Natural killer cell (primary cell): ENCODE data around the gene ANO10. TPM values are rescaled to one million over a fixed set of nuclear protein-coding genes. Genes with fewer than 3 reads are reported as not detected.

ENCODE experiments used
- ATAC-seq, 3 donors: fragments of 150-1000 bp in 2 of 3; fragments of 200-7000 bp in 1 of 3; cut with Tn5 transposase; 1 replicate in 1 of 3; 2 replicates in 2 of 3; pipeline ENCODE4 v1.10.0; 2021; ENCODE audit warnings: mild to moderate bottlenecking in 2 of 3, moderate library complexity in 2 of 3
- DNase-seq, 2 donors: peaks; one replicate each; pipeline versions ENCODE4 v3.0.0 to v3.0.0-alpha.2; 2013 to 2021; ENCODE audit warnings: mixed read lengths in 1 of 2
- H3K27ac ChIP-seq: one replicate; pipeline ENCODE4 v1.5.1; 2013; ENCODE audit warnings: mild to moderate bottlenecking, low read length
- H3K27me3 ChIP-seq: one replicate; pipeline ENCODE4 v1.6.1; 2013; ENCODE audit warnings: low read length; ENCODE audit not compliant: control insufficient read depth, insufficient read depth
- H3K36me3 ChIP-seq: one replicate; pipeline ENCODE4 v1.6.1; 2013; ENCODE audit warnings: low read length; ENCODE audit not compliant: control insufficient read depth, insufficient read depth
- H3K4me1 ChIP-seq: one replicate; pipeline ENCODE4 v1.6.1; 2013; ENCODE audit warnings: low read length; ENCODE audit not compliant: control insufficient read depth, insufficient read depth
- H3K4me3 ChIP-seq: one replicate; pipeline ENCODE4 v1.5.1; 2013; ENCODE audit warnings: low read length
- H3K9me3 ChIP-seq: one replicate; pipeline ENCODE4 v1.6.1; 2013; ENCODE audit warnings: low read length; ENCODE audit not compliant: control insufficient read depth, insufficient read depth
- H3K27ac Mint-ChIP-seq, 2 donors: one replicate each; pipeline ENCODE4 v1.8.0; 2022; ENCODE audit warnings: mild to moderate bottlenecking in 2 of 2, mixed read lengths in 2 of 2, moderate library complexity in 1 of 2
- H3K27me3 Mint-ChIP-seq, 2 donors: one replicate each; pipeline ENCODE4 v1.8.0; 2022; ENCODE audit warnings: low read depth in 2 of 2, mixed read lengths in 2 of 2
- H3K36me3 Mint-ChIP-seq: one replicate; pipeline ENCODE4 v1.8.0; 2022; ENCODE audit warnings: mixed read lengths
- H3K4me1 Mint-ChIP-seq, 2 donors: one replicate each; pipeline ENCODE4 v1.8.0; 2022; ENCODE audit warnings: mixed read lengths in 2 of 2
- H3K4me3 Mint-ChIP-seq: one replicate; pipeline ENCODE4 v1.8.0; 2022; ENCODE audit warnings: mild to moderate bottlenecking, moderate library complexity, mixed read lengths
- H3K9me3 Mint-ChIP-seq, 2 donors: one replicate each; pipeline ENCODE4 v1.8.0; 2022; ENCODE audit warnings: mixed read lengths in 2 of 2
- CTCF ChIP-seq: fragments of 200-600 bp; IDR thresholded peaks from one replicate; pipeline ENCODE4 v1.8.0; 2022; ENCODE audit warnings: antibody characterized with exemption
- WGBS: methylation state at CpG from one replicate; pipeline ENCODE4 v1.1.7; 2013; ENCODE audit warnings: missing lambda C conversion rate; ENCODE audit not compliant: insufficient coverage; 5-methylcytosine and 5-hydroxymethylcytosine counted together
- intact Hi-C: fragments of 100-400 bp; cut with micrococcal nuclease; formaldehyde crosslinking; loops from one replicate; pipeline ENCODE4 v1.14.2; 2022
- total RNA-seq, 4 donors: library from RNA; stranded (reverse); fragments of 120-200 nt in 1 of 4; gene quantifications; one replicate each; pipeline versions ENCODE4 v1.2.3 to v1.2.4, GENCODE V29; 2013 to 2022

ANO10 gene
- total RNA-seq, 3 donors from 2014 or later (not counting 1 experiment from before 2014, with no cell fraction given) = 8.9 to 11.2 (median 10.9) TPM

GRCh38 chr3:43451670-43452254 lies 170.0 kb downstream of the ANO10 start:
- Histone ChIP-seq H3K9me3 (no peaks in the 10 kb centered on the region), H3K27me3 (no peaks in the 10 kb centered on the region), H3K4me1 (no peaks in the 10 kb centered on the region), H3K4me3 (no peak overlapping the region), H3K27ac (no peak overlapping the region), H3K36me3 (no peaks in the 10 kb centered on the region)
- H3K4me3 Mint-ChIP-seq = no peak overlapping the region
- H3K27me3 Mint-ChIP-seq = no peaks in the 10 kb centered on the region
- H3K4me1 Mint-ChIP-seq = peaks cover 6% of the 10 kb centered on the region in 2 donors
- H3K9me3 Mint-ChIP-seq = no peaks in the 10 kb centered on the region
- no peak for ATAC-seq
- no peak for TF ChIP-seq CTCF
- H3K27ac Mint-ChIP-seq = no peak overlapping the region
- H3K36me3 Mint-ChIP-seq = no peaks in the 10 kb centered on the region
- intact Hi-C loops = no loop called here
- no CpG with 5 or more reads among the region's 2 CpGs for WGBS
- no peak for DNase-seq

DNA sequence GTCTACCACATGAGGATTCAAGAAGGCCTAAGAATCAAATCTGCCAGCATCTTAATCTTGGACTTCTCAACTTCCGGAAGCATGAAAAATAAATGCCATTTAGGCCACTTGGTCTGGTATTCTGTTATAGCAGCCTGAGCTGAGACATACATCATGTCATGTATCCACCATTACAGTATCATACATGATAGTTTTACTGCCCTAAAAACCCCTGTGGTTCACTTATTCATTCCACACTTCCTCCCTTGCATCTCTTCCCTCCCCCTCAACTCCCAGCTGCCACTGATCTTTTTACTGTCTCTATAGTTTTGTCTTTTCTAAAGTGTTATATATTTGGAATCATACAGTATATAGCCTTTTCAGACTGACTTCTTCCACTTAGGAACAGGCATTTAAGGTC lies 173.7 kb downstream of the ANO10 start:
- no peaks in the 10 kb centered on the region for H3K4me1 ChIP-seq
- no peak for TF ChIP-seq CTCF
- H3K27me3 ChIP-seq = no peaks in the 10 kb centered on the region
- no peaks in the 10 kb centered on the region for H3K9me3 Mint-ChIP-seq
- H3K4me3 Mint-ChIP-seq = no peak overlapping the region
- no peak for ATAC-seq
- no peaks in the 10 kb centered on the region for H3K27me3 Mint-ChIP-seq
- no peak overlapping the region for H3K27ac ChIP-seq
- H3K36me3 ChIP-seq = no peaks in the 10 kb centered on the region
- no peaks in the 10 kb centered on the region for H3K9me3 ChIP-seq
- intact Hi-C loops = no loop called here
- 96% methylated on average over 1 of the region's 1 CpG for WGBS
- no peak overlapping the region for H3K4me3 ChIP-seq
- no peak for DNase-seq
- no peaks in the 10 kb centered on the region for H3K36me3 Mint-ChIP-seq
- H3K4me1 Mint-ChIP-seq = peaks cover 8 to 9% of the 10 kb centered on the region in 2 donors
- no peak overlapping the region for H3K27ac Mint-ChIP-seq

DNA sequence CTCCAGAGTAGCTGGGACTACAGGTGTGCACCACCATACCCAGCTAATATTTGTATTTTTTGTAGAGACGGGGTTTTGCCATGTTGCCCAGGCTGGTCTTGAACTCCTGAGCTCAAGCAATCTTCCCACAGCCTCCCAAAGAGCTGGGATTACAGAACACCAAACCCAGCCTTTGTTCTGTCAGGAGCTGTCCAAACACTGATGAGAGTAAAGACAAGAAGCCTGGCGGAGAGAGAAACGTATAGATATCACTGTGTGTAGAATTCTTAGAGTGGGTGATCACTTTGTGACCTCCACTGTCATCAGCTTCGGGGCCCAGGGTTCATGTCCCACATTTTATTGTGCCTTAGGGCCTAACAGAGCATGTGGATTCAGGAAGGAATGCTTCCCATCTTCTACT lies 176.0 kb downstream of the ANO10 start:
- no peaks in the 10 kb centered on the region for H3K9me3 Mint-ChIP-seq
- H3K27me3 ChIP-seq = no peaks in the 10 kb centered on the region
- H3K4me1 Mint-ChIP-seq = peaks cover 11 to 13% of the 10 kb centered on the region in 2 donors
- H3K27me3 Mint-ChIP-seq = no peaks in the 10 kb centered on the region
- no peak for ATAC-seq
- H3K4me3 Mint-ChIP-seq = no peak overlapping the region
- no peaks in the 10 kb centered on the region for H3K9me3 ChIP-seq
- H3K4me1 ChIP-seq = no peaks in the 10 kb centered on the region
- 91% methylated on average over 4 of the region's 4 CpGs for WGBS
- H3K36me3 ChIP-seq = no peaks in the 10 kb centered on the region
- no peak overlapping the region for H3K27ac ChIP-seq
- no peak overlapping the region for H3K4me3 ChIP-seq
- no peak overlapping the region for H3K27ac Mint-ChIP-seq
- TF ChIP-seq CTCF = no peak
- intact Hi-C loops = no loop called here
- no peaks in the 10 kb centered on the region for H3K36me3 Mint-ChIP-seq
- no peak for DNase-seq

- Mint-ChIP-seq H3K27ac (peak overlapping the region in 1 of 2 donors; percentile 6), H3K9me3 (peaks cover 0 to 5% of the 10 kb centered on the region in 2 donors), H3K4me1 (peaks cover 15 to 24% of the 10 kb centered on the region in 2 donors), H3K27me3 (no peaks in the 10 kb centered on the region), H3K4me3 (no peak overlapping the region), H3K36me3 (no peaks in the 10 kb centered on the region)
- intact Hi-C loops = no loop called here
- no peak for TF ChIP-seq CTCF
- Histone ChIP-seq H3K27ac (no peak overlapping the region), H3K4me3 (no peak overlapping the region), H3K36me3 (no peaks in the 10 kb centered on the region), H3K4me1 (no peaks in the 10 kb centered on the region), H3K27me3 (no peaks in the 10 kb centered on the region), H3K9me3 (no peaks in the 10 kb centered on the region)
- whole genome bisulfite sequencing = 100% methylated on average over 2 of the region's 2 CpGs
- ATAC-seq (no peak), DNase-seq (no peak)
Measured at GRCh38 chr3:43442872-43443395, 178.9 kb downstream of the ANO10 start.
